Breast epithelium (tissue), 3 donors: Measurements from ENCODE around the gene ADA.

Experiments used
- CTCF ChIP-seq, 3 donors: fragments of 450-650 bp; IDR thresholded peaks; one replicate each; pipeline ENCODE4 v1.5.1; 2016 to 2017; ENCODE audit warnings: antibody characterized with exemption in 3 of 3, mild to moderate bottlenecking in 3 of 3, moderate library complexity in 3 of 3
- POLR2A ChIP-seq: fragments of 450-650 bp; IDR thresholded peaks from one replicate; pipeline ENCODE4 v1.6.1; 2016; ENCODE audit warnings: antibody characterized with exemption, mild to moderate bottlenecking, moderate library complexity
- POLR2AphosphoS5 ChIP-seq, 3 donors: sonication (generic); formaldehyde crosslinking; IDR thresholded peaks; one replicate each; pipeline ENCODE4 v1.6.1; 2017; ENCODE audit warnings: antibody characterized with exemption in 3 of 3

- no peak for TF ChIP-seq CTCF (IDR thresholded peaks at IDR 0.05)
- no peak for TF ChIP-seq POLR2A
- TF ChIP-seq POLR2AphosphoS5 (IDR thresholded peaks at IDR 0.05): no peak
Measured at GRCh38 chr20:44649126-44649525, 2.4 kb downstream of the ADA start.
